PC-9 (cell line): Measurements from ENCODE around the gene ANKRD6. TPM values are rescaled to one million over a fixed set of nuclear protein-coding genes. Genes with fewer than 3 reads are reported as not detected.

Experiments used
- BruUV-seq: library from RNA; stranded (reverse); fragments of 400-500 nt; replicated peaks from 2 replicates; lab custom pipeline; 2021; lab: Mats Ljungman, UMichigan
- CTCF ChIA-PET: fragments of 300-600 bp; sonication (Branson Sonifier 250); formaldehyde crosslinking; loops from one replicate; lab custom pipeline; 2022; ENCODE audit warnings: antibody characterized with exemption; lab: Charles Lee
- POLR2A ChIA-PET: fragments of 300-600 bp; sonication (Branson Sonifier 250); formaldehyde crosslinking; loops from one replicate; lab custom pipeline; 2022; ENCODE audit warnings: antibody characterized with exemption; ENCODE audit not compliant: unreplicated experiment; lab: Charles Lee
- DNase-seq, 2 experiments: peaks; one replicate each; pipeline versions ENCODE4 v3.0.0 to v3.0.0-alpha.2; 2015 to 2022; ENCODE audit warnings: mixed read lengths in 1 of 2
- H2AFZ ChIP-seq: fragments of 200-600 bp; sonication (generic); 2 replicates; pipeline ENCODE4 v1.8.1; 2017; ENCODE audit warnings: antibody characterized with exemption
- H3F3A ChIP-seq: fragments of 200-600 bp; sonication (generic); 2 replicates; pipeline ENCODE4 v1.8.1; 2017; ENCODE audit warnings: antibody characterized with exemption, mild to moderate bottlenecking, low read depth; ENCODE audit not compliant: insufficient read depth
- H3K27ac ChIP-seq: fragments of 200-600 bp; sonication (generic); 2 replicates; pipeline ENCODE4 v1.6.1; 2016; ENCODE audit warnings: mixed run types
- H3K27me3 ChIP-seq: fragments of 200-600 bp; sonication (generic); 2 replicates; pipeline ENCODE4 v1.6.1; 2016; ENCODE audit warnings: low read depth, mixed run types; ENCODE audit not compliant: insufficient read depth
- H3K36me3 ChIP-seq: fragments of 200-600 bp; sonication (generic); 2 replicates; pipeline ENCODE4 v1.6.1; 2016; ENCODE audit warnings: low read depth, mixed run types
- H3K4me1 ChIP-seq: fragments of 200-600 bp; sonication (generic); replicated peaks from 2 replicates; pipeline ENCODE4 v1.6.1; 2016; ENCODE audit warnings: mixed run types; ENCODE audit not compliant: insufficient read depth
- H3K4me2 ChIP-seq: fragments of 200-600 bp; sonication (generic); 2 replicates; pipeline ENCODE4 v1.6.1; 2017; ENCODE audit warnings: mixed run types
- H3K4me3 ChIP-seq: fragments of 200-600 bp; sonication (generic); 2 replicates; pipeline ENCODE4 v1.6.1; 2016; ENCODE audit warnings: mixed run types
- H3K79me2 ChIP-seq: fragments of 200-600 bp; sonication (generic); 2 replicates; pipeline ENCODE4 v1.6.1; 2017; ENCODE audit warnings: low read depth, mixed run types
- H3K9me2 ChIP-seq: fragments of 200-600 bp; sonication (generic); 2 replicates; pipeline ENCODE4 v1.8.1; 2017; ENCODE audit warnings: mild to moderate bottlenecking; ENCODE audit not compliant: insufficient read depth
- H3K9me3 ChIP-seq: fragments of 200-600 bp; sonication (generic); 2 replicates; pipeline ENCODE4 v1.8.1; 2016; ENCODE audit warnings: low read depth; ENCODE audit not compliant: insufficient read depth
- H4K20me1 ChIP-seq: fragments of 200-600 bp; sonication (generic); 2 replicates; pipeline ENCODE4 v1.8.1; 2017; ENCODE audit not compliant: insufficient read depth
- EZH2 ChIP-seq: fragments of 200-600 bp; sonication (generic); IDR thresholded peaks from 2 replicates; pipeline ENCODE4 v1.8.0; 2017; ENCODE audit warnings: antibody characterized with exemption, low read depth
- intact Hi-C: fragments of 100-400 bp; cut with micrococcal nuclease; formaldehyde crosslinking; loops from one replicate; pipeline ENCODE4 v1.10.0; 2022; ENCODE audit not compliant: unreplicated experiment
- total RNA-seq: library from RNA; stranded (reverse); gene quantifications from 2 replicates; pipeline ENCODE4 v1.2.3, GENCODE V29; 2021
- TF ChIP-seq, protein P1 (sequence below): fragments of 200-600 bp; sonication (generic); conservative IDR thresholded peaks from 2 replicates; pipeline ENCODE4 v1.6.1; 2017; ENCODE audit warnings: mixed run types, antibody characterized with exemption, mild to moderate bottlenecking, moderate library complexity

Gene ANKRD6
- total RNA-seq, 1 experiment from 2014 or later = 1.8 TPM

- Histone ChIP-seq H3K4me3 (no peak overlapping the region), H3K9me3 (no peaks in the 10 kb centered on the region), H3K27me3 (no peaks in the 10 kb centered on the region), H3K27ac (no peak overlapping the region), H4K20me1 (no peaks in the 10 kb centered on the region), H2AFZ (no peak overlapping the region), H3F3A (no peaks in the 10 kb centered on the region), H3K36me3 (no peaks in the 10 kb centered on the region), H3K9me2 (no peaks in the 10 kb centered on the region), H3K79me2 (no peaks in the 10 kb centered on the region), H3K4me2 (no peak overlapping the region), H3K4me1 (no peaks in the 10 kb centered on the region)
- TF ChIP-seq, protein P1, sequence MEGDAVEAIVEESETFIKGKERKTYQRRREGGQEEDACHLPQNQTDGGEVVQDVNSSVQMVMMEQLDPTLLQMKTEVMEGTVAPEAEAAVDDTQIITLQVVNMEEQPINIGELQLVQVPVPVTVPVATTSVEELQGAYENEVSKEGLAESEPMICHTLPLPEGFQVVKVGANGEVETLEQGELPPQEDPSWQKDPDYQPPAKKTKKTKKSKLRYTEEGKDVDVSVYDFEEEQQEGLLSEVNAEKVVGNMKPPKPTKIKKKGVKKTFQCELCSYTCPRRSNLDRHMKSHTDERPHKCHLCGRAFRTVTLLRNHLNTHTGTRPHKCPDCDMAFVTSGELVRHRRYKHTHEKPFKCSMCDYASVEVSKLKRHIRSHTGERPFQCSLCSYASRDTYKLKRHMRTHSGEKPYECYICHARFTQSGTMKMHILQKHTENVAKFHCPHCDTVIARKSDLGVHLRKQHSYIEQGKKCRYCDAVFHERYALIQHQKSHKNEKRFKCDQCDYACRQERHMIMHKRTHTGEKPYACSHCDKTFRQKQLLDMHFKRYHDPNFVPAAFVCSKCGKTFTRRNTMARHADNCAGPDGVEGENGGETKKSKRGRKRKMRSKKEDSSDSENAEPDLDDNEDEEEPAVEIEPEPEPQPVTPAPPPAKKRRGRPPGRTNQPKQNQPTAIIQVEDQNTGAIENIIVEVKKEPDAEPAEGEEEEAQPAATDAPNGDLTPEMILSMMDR = no peak
- no peak for TF ChIP-seq EZH2
- no peak for DNase-seq
- BruUV-seq = no TSS peak
- CTCF ChIA-PET = no interaction called here
- POLR2A ChIA-PET = no interaction called here
- intact Hi-C loops = loop anchor here (5.0 kb wide), 1 partner anchor 629 kb away; no protein-coding TSS in a partner anchor
Measured at GRCh38 chr6:89611666-89612065, 178.7 kb downstream of the ANKRD6 start.

DNA sequence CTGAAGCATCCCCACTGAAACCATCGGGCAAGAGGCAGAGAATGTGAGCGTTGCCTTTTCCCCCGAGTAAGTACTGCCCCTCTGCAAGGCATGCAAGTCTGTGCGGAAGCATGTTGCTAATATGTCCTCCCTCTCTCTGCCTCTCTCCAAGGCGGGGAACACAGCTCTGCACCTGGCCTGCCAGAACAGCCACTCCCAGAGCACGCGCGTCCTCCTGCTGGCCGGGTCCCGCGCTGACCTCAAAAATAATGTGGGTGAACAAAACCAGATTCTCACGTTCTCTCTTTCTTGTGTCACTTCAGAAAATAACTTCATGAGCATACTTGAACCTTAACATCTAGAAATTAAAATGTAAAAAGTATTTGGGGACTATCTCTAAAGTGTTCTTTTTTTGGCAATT, 179.2 kb downstream of the ANKRD6 start:
- no peaks in the 10 kb centered on the region for H4K20me1 ChIP-seq
- no peaks in the 10 kb centered on the region for H3K79me2 ChIP-seq
- H3K4me3 ChIP-seq = no peak overlapping the region
- H3K27me3 ChIP-seq = no peaks in the 10 kb centered on the region
- H3K9me2 ChIP-seq = no peaks in the 10 kb centered on the region
- H3K9me3 ChIP-seq = no peaks in the 10 kb centered on the region
- no peak overlapping the region for H2AFZ ChIP-seq
- ChIA-PET CTCF (no interaction called here), POLR2A (no interaction called here)
- TF ChIP-seq, protein P1 = no peak
- TF ChIP-seq EZH2 = no peak
- intact Hi-C loops = loop anchor here (5.0 kb wide), 1 partner anchor 630 kb away; no protein-coding TSS in a partner anchor
- no peak overlapping the region for H3K4me2 ChIP-seq
- H3F3A ChIP-seq = no peaks in the 10 kb centered on the region
- no peaks in the 10 kb centered on the region for H3K36me3 ChIP-seq
- BruUV-seq = no TSS peak
- no peaks in the 10 kb centered on the region for H3K4me1 ChIP-seq
- no peak overlapping the region for H3K27ac ChIP-seq
- no peak for DNase-seq

DNA sequence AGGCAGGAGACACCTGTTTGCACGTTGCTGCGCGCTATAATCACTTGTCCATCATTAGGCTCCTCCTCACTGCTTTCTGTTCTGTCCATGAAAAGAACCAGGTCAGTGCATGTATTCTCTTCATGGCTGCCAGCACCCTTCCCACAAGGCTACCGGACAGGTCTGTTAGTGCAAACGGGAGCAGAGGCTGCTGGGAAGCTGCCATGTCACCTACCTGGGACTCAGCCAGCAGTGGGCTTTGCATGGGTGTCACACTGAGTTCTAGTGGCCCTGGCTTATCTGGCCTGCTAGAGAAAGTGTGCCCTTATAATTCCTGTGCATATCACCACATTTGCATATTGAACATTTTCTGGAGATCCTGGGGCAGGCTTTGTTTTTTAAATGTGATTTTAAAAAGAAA, 180.8 kb downstream of the ANKRD6 start:
- CTCF ChIA-PET = no interaction called here
- no peaks in the 10 kb centered on the region for H4K20me1 ChIP-seq
- no TSS peak for BruUV-seq
- no peak for DNase-seq
- no peak overlapping the region for H2AFZ ChIP-seq
- no peaks in the 10 kb centered on the region for H3K4me1 ChIP-seq
- H3K27me3 ChIP-seq = no peaks in the 10 kb centered on the region
- no peak overlapping the region for H3K4me2 ChIP-seq
- no peak overlapping the region for H3K27ac ChIP-seq
- no peaks in the 10 kb centered on the region for H3K79me2 ChIP-seq
- H3K9me3 ChIP-seq = no peaks in the 10 kb centered on the region
- H3K4me3 ChIP-seq = no peak overlapping the region
- TF ChIP-seq, protein P1 = no peak
- no peak for TF ChIP-seq EZH2
- intact Hi-C loops = loop anchor here (5.0 kb wide), 1 partner anchor 631 kb away; no protein-coding TSS in a partner anchor
- POLR2A ChIA-PET = no interaction called here
- H3K36me3 ChIP-seq = no peaks in the 10 kb centered on the region
- H3F3A ChIP-seq = no peaks in the 10 kb centered on the region
- no peaks in the 10 kb centered on the region for H3K9me2 ChIP-seq
